Keratinocyte (primary cell): Measurements from ENCODE around the gene GCSAM. TPM values are rescaled to one million over a fixed set of nuclear protein-coding genes. Genes with fewer than 3 reads are reported as not detected.

Experiments used
- DNase-seq: peaks from one replicate; pipeline ENCODE4 v3.0.0-alpha.2; 2011; ENCODE audit warnings: low read depth, missing footprints, low spot score
- FAIRE-seq: peaks from 2 replicates; lab custom pipeline; 2011; peaks lifted over from hg19 to GRCh38; lab: Jason Lieb, UNC
- H2AFZ ChIP-seq: 2 replicates; pipeline ENCODE4 v1.6.0; 2012; ENCODE audit warnings: low read length, control low read depth, inconsistent platforms; ENCODE audit not compliant: control insufficient read depth
- H3K27ac ChIP-seq: 2 replicates; pipeline ENCODE4 v1.5.1; 2011; ENCODE audit warnings: low read length; ENCODE audit not compliant: control insufficient read depth, insufficient read depth
- H3K27me3 ChIP-seq: 3 replicates; pipeline ENCODE4 v1.6.0; 2011; ENCODE audit warnings: low read length; ENCODE audit not compliant: control insufficient read depth, insufficient read depth; ENCODE audit errors: extremely low read depth
- H3K36me3 ChIP-seq, 2 experiments: 2 replicates in 1 of 2; 3 replicates in 1 of 2; pipeline ENCODE4 v1.5.1; 2011; ENCODE audit warnings: low read length in 2 of 2, mild to moderate bottlenecking in 1 of 2; ENCODE audit not compliant: control insufficient read depth in 2 of 2, insufficient read depth in 2 of 2; ENCODE audit errors: extremely low read depth in 1 of 2
- H3K4me1 ChIP-seq: 3 replicates; pipeline ENCODE4 v1.5.1; 2011; ENCODE audit warnings: low read length; ENCODE audit not compliant: control insufficient read depth, insufficient read depth; ENCODE audit errors: extremely low read depth
- H3K4me2 ChIP-seq: 3 replicates; pipeline ENCODE4 v1.6.0; 2011; ENCODE audit warnings: low read depth, low read length; ENCODE audit not compliant: control insufficient read depth, insufficient read depth; ENCODE audit errors: extremely low read depth
- H3K4me3 ChIP-seq, 3 experiments: fragments of 200-600 bp in 1 of 3; sonication (generic) in 1 of 3; 2 replicates in 2 of 3; 3 replicates in 1 of 3; pipeline ENCODE4 v1.5.1; 2011 to 2016; ENCODE audit warnings: low read length in 3 of 3, mild to moderate bottlenecking in 3 of 3, control low read depth in 2 of 3, inconsistent platforms in 1 of 3, low read depth in 1 of 3, mixed read lengths in 1 of 3, mixed run types in 1 of 3, moderate library complexity in 1 of 3; ENCODE audit not compliant: control insufficient read depth in 2 of 3, insufficient read depth in 2 of 3; ENCODE audit errors: extremely low read depth in 1 of 3
- H3K79me2 ChIP-seq: 2 replicates; pipeline ENCODE4 v1.6.0; 2012; ENCODE audit warnings: low read length; ENCODE audit not compliant: control insufficient read depth, insufficient read depth
- H3K9ac ChIP-seq: 3 replicates; pipeline ENCODE4 v1.6.0; 2011; ENCODE audit warnings: low read length; ENCODE audit not compliant: control insufficient read depth, insufficient read depth; ENCODE audit errors: extremely low read depth
- H3K9me1 ChIP-seq: 3 replicates; pipeline ENCODE4 v1.6.0; 2011; ENCODE audit warnings: low read length; ENCODE audit not compliant: control insufficient read depth, insufficient read depth; ENCODE audit errors: extremely low read depth
- H3K9me3 ChIP-seq: 2 replicates; pipeline ENCODE4 v1.5.1; 2012; ENCODE audit warnings: low read depth, low read length; ENCODE audit not compliant: control insufficient read depth
- H4K20me1 ChIP-seq: 3 replicates; pipeline ENCODE4 v1.6.0; 2011; ENCODE audit warnings: low read length; ENCODE audit not compliant: control insufficient read depth, insufficient read depth; ENCODE audit errors: extremely low read depth
- EZH2 ChIP-seq: IDR thresholded peaks from one replicate; pipeline ENCODE4 v1.6.1; 2012; ENCODE audit warnings: inconsistent platforms, mild to moderate bottlenecking, low read length, moderate library complexity
- dilution Hi-C: fragments of 300-500 bp; cut with MboI; formaldehyde crosslinking; loops from one replicate; pipeline ENCODE4 v1.7.0; 2020; ENCODE audit warnings: low sequenced_read_pairs; ENCODE audit not compliant: extremely low pct_ligation_motif_present
- polyA plus RNA-seq, 5 experiments: library from polyadenylated mRNA; depleted of rRNA in 3 of 5; stranded (reverse) in 3 of 5; stranded (forward) in 1 of 5; unstranded in 1 of 5; fragments of >200 nt; gene quantifications; 1 replicate in 1 of 5; 2 replicates in 3 of 5; 3 replicates in 1 of 5; pipeline versions ENCODE4 v1.2.1 to v1.2.3, GENCODE V29; 2011 to 2012; ENCODE audit warnings: missing spikeins in 2 of 5, low read depth in 1 of 5, low replicate concordance in 1 of 5
- TF ChIP-seq, protein P1 (sequence below), 3 experiments: IDR thresholded peaks in 1 of 3; conservative IDR thresholded peaks in 1 of 3; optimal IDR thresholded peaks in 1 of 3; 2 replicates in 2 of 3; 3 replicates in 1 of 3; pipeline versions ENCODE3 to v1.5.1; 2011; ENCODE audit warnings: low read length in 3 of 3, mild to moderate bottlenecking in 3 of 3, moderate library complexity in 2 of 3, control low read depth in 1 of 3, inconsistent platforms in 1 of 3; ENCODE audit not compliant: insufficient read depth in 2 of 3; ENCODE audit errors: extremely low read depth in 1 of 3

The GCSAM gene
- polyA plus RNA-seq, 1 donor (not counting 4 experiments of a cell fraction or from before 2014, with no cell fraction given): 2.9 TPM

- Histone ChIP-seq H3K9me3 (peaks cover 2% of the 10 kb centered on the region), H3K79me2 (no peaks in the 10 kb centered on the region), H2AFZ (no peak overlapping the region), H3K27ac (no peak overlapping the region), H3K4me2 (no peak overlapping the region), H3K4me3 (no peak overlapping the region), H4K20me1 (no peaks in the 10 kb centered on the region), H3K9ac (no peak overlapping the region), H3K36me3 (no peaks in the 10 kb centered on the region), H3K9me1 (no peaks in the 10 kb centered on the region), H3K4me1 (no peaks in the 10 kb centered on the region), H3K27me3 (no peaks in the 10 kb centered on the region)
- FAIRE-seq: no peak
- TF ChIP-seq, protein P1, sequence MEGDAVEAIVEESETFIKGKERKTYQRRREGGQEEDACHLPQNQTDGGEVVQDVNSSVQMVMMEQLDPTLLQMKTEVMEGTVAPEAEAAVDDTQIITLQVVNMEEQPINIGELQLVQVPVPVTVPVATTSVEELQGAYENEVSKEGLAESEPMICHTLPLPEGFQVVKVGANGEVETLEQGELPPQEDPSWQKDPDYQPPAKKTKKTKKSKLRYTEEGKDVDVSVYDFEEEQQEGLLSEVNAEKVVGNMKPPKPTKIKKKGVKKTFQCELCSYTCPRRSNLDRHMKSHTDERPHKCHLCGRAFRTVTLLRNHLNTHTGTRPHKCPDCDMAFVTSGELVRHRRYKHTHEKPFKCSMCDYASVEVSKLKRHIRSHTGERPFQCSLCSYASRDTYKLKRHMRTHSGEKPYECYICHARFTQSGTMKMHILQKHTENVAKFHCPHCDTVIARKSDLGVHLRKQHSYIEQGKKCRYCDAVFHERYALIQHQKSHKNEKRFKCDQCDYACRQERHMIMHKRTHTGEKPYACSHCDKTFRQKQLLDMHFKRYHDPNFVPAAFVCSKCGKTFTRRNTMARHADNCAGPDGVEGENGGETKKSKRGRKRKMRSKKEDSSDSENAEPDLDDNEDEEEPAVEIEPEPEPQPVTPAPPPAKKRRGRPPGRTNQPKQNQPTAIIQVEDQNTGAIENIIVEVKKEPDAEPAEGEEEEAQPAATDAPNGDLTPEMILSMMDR (optimal IDR thresholded peaks at IDR 0.05 in 1 of 3, IDR thresholded peaks at IDR 0.05 in 1 of 3, conservative IDR thresholded peaks at IDR 0.05 in 1 of 3; ENCODE audit: extremely low read depth in 1 of 3, insufficient read depth in 2 of 3, low read length in 3 of 3): no peak
- no peak for TF ChIP-seq EZH2
- no peak for DNase-seq
- dilution Hi-C loops: no loop called here
Observed at GRCh38 chr3:112140584-112140983, 7.5 kb upstream of the GCSAM start.

DNA sequence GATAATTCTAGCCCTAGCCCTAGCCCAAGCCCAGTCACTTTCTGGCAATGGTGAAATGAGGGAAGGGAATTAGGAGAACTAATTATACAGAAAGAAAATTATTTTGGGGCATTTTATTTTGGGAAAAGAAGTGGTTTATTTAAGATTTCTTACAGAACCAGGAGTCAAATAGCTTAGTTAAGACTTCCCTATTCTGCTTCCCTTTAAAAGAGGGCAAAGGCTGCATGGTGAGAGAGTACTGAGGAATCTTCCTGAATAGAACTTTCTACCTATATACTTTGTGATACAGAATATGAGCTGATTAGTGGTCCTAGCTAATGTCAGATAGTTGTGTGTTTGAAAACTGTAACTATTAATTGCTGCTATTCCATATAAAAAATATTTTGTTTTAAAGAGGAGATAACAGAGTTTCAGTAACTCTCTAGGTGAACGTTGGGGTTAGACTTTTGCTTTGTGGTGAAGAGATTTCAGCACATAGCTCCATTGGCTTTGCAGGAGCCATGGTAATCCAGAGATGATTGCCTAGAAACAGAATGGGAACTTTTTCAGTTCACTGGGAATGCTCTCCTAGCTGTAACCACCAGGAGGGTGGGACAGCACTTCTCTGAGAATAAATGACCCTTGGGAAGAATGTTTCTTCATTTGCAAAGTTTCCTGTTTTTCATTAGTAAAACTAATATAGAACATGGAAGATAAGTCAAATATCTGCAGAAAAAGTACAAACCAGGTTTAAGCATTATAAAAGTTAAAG lies 5.3 kb upstream of the GCSAM start:
- no peak for FAIRE-seq
- dilution Hi-C loops: no loop called here
- Histone ChIP-seq H3K4me2 (no peak overlapping the region), H3K36me3 (no peaks in the 10 kb centered on the region), H3K27me3 (no peaks in the 10 kb centered on the region), H3K27ac (no peak overlapping the region), H3K4me3 (no peak overlapping the region), H3K79me2 (no peaks in the 10 kb centered on the region), H2AFZ (no peak overlapping the region), H3K4me1 (peaks cover 2% of the 10 kb centered on the region), H3K9me1 (no peaks in the 10 kb centered on the region), H4K20me1 (no peaks in the 10 kb centered on the region), H3K9me3 (no peaks in the 10 kb centered on the region), H3K9ac (no peak overlapping the region)
- DNase-seq: no peak
- no peak for TF ChIP-seq EZH2
